NCI-H345 treated with DMSO at 0.1 percent for 48 hours (cell line): ENCODE results near the gene USP36.
A peak's percentile ranks its signal among the peaks of the same experiment; 100 is the strongest.
"Not testable (repeated sequence)": the region's sequence is repeated elsewhere in the genome, so short reads cannot be mapped to it uniquely, and the experiment has no call there.

Experiments
- DNase-seq: peaks from one replicate; lab custom pipeline; 2025; ENCODE audit not compliant: unreplicated experiment; lab: John Stamatoyannopoulos, UW

Gene USP36

DNA sequence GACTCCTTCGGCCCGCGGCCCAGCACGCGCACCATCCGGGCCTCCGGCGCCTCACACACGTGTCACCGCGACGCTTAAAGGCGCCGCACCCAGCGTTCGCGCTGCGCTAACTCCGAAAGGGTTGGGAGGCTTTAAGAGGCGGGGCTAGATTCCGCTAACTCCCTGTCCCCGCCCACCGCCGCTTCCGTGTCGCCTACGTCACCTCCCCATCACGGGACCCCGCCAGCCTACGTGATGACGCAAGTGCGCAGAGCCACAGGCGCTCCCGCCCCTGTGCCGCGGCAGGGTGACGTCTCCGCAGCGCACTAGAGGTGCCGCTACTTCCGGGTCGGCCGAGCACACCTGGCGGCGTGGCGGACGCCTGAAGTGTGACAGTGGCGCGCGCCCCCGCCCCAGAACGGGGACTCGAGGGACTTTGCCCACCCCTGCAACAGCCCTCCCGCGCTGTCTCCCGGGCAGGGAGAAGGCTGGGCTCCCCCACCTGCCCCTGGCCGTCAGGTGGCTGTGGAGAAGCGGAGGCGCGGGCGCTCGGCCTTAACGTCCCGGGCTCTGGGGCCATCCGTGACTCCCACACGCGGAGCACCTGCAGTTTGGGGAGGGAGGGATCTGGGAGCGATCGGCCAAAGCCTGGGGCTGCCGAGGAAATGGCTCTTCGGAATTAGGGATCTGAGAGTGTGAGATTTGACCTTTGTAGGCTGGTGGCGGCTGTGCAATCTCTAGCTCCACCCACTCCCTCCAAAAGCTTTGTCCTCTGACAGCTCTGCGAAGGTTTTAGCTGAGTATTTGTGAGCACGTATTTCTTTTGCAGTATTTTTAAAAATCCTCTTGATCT is at the start of gene USP36:
Gene USP36 (minus strand): TSS at position 35 of the 832 bp plus-strand sequence. CDS start 4,451 bp downstream, outside the sequence.
- peak; percentile 99 for DNase-seq

DNA sequence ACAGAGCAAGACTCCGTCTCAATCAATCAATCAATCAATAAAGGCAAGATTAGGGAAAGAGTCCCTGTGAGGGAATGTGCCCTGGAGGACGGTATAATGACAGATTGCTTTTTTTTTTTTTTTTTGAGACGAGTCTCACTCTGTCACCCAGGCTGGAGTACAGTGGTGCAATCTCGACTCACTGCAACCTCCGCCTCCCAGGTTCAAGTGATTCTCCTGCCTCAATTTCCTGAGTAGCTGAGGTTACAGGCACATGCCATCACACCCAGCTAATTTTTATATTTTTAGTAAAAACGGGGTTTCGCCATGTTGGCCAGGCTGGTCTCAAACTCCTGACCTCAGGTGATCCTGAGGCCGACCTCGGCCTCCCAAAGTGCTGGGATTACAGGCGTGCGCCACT is 49.5 kb upstream of the USP36 start:
- DNase-seq: not testable (repeated sequence)

- DNase-seq: no peak
These were observed 48.9 kb upstream of the USP36 start for GRCh38 chr17:78889531-78889930.

- DNase-seq: no peak
These were observed 48.4 kb upstream of the USP36 start for GRCh38 chr17:78888941-78889518.

DNA sequence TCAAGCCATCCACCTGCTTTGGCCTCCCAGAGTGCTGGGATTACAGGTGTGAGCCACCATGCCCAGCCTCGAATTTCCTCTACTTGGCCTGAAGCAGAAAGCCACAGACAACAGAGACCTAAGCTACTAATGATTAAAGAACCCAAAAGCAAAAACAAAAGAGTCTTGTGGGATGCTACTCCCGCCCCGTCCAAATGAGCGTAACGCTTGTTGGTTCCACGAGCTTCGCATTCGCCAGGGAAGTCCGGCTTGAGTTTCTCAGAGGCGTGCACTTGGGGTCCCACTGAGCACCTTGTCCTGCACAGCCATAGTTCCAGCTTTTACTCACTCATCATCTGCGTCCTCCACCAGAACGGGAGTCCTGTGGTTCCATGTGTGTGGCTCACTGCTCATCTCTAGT is 46.3 kb upstream of the USP36 start:
- no peak for DNase-seq

DNA sequence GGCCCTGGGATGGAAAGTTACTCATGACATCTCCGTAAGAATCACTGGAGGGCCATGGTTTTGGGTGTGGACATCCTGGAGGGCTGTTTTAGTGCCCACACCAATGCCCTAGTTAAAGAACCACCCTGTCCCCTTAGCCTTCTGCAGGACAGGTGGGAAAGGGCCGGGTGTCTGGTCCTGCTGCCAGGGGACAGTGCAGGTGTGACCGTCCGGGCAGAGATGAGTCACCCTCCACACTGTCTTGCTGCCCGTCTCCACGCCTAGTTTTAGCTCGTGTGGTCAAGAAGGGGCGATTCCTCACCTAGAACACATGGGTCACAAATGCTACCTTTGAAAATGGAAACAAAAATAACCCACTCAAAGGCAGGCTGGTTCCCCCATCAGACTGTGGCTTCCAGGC is 45.3 kb upstream of the USP36 start:
- no peak for DNase-seq

GRCh38 chr17:78884876-78885667 is 44.5 kb upstream of the USP36 start:
- DNase-seq: no peak

DNA sequence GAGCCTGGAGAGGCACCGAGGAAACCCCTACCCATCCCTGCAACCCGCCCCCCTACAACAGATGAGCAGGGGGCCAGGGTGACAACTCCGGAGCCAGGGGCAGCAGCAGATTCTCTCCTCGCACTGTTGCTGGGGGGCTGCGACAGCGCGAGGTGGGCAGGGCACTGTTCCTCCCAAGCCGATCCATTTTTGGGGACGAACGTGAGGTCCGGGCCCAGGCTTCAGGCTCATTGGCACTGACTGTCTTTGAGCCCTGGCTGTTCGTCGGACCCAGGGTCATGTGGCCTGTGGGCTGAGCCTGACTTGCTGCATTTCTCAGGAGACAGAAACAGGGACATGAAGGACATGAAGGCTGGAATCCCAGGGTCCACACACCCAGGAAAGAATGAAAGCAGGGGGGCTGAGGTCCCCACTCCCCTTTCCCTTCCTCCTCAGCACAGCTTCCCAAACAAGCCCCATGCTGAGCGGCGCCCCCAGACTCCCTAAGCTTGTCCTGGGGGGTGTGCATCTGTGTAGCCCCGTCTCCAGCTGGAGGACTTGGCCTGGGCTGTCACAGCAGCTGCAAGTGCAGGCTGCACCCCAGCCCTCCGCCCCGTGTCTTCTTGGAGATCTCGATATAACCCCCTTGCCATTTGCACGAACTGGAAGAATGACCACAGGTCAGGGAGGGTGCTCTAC is 43.7 kb upstream of the USP36 start:
- no peak for DNase-seq

DNA sequence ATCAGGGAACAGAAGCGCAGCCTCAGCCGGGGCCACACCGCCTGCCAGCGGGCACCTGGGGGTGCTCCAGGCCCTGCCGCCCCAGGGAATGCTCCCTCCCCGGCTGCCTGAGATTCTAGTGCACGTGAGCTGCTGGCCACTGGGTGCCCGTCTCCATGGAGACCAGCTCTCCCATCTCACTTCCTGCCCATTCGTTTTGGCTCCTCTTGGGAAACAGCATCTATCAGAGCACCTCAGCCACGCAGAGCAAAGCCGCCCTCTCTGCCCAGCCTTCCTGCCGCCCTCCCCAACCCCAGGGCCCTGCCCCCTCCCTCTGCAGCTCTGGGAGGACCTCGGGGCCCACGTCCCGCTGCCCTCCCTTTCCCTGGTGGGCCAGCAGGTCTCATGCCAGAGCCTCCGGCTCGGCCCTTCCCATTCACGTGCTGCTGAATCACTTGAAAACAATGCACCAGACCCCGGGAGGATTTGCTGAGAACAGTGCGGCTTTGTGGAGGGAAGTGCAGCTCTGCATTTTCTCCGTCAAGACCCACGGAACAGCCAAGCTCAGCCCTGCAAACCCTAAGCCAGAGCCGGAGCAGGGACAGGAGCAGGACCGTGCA is 43.0 kb upstream of the USP36 start:
- peak; percentile 78 for DNase-seq

DNA sequence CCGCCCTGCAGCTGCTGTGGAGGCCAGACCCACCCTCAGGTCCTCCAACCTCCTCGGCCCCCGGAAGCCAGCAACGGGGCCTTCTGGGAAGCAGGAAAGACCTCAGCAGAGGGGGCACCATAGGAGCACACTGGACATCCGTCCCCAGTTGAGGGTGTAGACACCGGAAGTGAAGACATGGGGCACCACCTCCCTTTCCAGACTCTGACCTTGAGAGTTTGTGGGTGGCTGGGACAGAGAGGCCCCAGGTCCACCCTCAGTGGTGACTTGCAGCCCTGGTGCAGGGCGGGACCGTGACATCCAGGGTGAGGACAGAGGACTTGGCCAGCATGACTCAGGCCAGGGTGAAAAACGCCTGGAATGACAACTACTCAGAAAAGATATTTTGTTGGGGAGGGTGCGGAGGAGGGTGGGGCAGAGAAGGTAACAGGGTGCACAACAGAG is 42.5 kb upstream of the USP36 start:
- no peak for DNase-seq

- no peak for DNase-seq
These were observed 42.0 kb upstream of the USP36 start for GRCh38 chr17:78882540-78883088.

GRCh38 chr17:78879635-78880186 is 39.1 kb upstream of the USP36 start:
- DNase-seq: no peak

DNA sequence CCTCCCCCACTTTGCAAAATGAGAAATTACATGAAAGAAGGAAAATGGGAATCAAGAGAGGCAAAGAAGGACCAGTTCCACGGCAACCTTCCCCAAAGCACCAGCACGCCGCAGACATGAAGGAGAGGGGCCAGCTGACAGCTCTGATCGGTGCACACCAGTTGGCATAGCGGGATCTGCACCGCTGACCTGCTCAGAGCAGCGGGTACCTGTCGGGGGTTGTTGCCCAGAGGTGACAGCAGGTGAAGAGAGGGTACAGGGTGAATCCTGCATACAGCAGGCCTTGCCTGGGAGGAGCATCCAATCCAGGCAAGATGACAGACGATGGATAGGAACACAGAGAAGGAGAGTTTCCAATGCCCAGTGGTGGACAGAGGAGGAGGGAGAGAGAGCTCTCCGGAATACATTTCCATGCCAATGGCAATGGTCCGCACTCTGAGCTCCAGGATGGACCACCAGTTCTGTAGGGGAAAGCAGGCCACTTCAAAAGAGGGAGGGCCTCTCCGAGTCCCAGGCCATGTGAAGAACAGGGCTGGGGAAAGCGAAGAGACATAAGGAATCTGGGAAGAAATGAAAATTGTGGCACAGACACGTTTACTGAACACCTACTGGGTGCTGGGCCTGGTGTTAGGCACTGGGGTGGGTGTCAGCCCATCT is 38.4 kb upstream of the USP36 start:
- no peak for DNase-seq

GRCh38 chr17:78878261-78878660 is 37.6 kb upstream of the USP36 start:
- no peak for DNase-seq

DNA sequence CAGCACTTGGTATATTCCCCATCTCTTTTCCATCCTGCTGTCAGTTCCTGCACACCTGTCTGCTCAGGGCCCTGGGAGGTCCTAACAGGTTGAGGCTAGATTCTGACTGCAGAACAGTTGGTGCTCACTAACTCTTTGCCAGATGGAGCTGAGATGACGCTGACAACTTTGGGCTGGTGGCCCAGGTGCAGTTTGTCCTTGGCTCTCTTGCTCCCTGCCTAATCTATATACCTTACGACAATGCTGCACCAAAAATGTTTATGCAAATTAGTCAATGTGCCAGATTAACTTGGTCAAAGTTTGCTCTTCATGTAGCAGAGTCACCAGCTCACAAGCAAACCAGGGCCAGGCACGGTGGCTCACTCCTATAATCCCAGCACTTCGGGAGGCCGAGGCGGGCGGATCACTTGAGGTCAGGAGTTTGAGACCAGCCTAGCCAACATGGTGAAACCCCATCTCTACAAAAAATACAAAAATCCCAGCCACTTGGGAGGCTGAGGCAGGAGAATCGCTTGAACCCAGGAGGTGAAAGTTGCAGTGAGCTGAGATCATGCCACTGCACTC is 36.4 kb upstream of the USP36 start:
- DNase-seq: not testable (repeated sequence)

DNA sequence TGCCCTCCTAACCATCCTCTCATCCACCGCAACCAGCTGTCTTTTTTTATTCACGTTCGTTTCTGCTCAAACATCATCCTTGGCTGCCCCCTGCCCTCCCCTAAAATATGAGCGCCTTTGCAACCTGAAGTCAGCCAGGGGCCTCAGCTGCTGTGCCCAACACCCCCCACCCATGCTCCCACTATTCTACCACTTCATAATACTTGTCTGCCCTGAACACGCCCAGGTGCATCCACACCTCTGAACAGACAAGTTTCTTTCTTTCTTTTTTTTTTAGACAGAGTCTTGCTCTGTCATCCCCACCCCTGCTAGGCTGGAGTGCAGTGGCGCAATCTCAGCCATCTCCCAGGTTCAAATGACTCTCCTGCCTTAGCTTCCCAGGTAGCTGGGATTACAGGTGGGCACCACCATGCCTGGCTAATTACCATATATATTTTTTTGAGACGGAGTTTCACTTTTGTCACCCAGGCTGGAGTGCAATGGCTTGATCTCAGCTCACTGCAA is 35.5 kb upstream of the USP36 start:
- no peak for DNase-seq

GRCh38 chr17:78875363-78876093 is 34.9 kb upstream of the USP36 start:
- DNase-seq: no peak

DNA sequence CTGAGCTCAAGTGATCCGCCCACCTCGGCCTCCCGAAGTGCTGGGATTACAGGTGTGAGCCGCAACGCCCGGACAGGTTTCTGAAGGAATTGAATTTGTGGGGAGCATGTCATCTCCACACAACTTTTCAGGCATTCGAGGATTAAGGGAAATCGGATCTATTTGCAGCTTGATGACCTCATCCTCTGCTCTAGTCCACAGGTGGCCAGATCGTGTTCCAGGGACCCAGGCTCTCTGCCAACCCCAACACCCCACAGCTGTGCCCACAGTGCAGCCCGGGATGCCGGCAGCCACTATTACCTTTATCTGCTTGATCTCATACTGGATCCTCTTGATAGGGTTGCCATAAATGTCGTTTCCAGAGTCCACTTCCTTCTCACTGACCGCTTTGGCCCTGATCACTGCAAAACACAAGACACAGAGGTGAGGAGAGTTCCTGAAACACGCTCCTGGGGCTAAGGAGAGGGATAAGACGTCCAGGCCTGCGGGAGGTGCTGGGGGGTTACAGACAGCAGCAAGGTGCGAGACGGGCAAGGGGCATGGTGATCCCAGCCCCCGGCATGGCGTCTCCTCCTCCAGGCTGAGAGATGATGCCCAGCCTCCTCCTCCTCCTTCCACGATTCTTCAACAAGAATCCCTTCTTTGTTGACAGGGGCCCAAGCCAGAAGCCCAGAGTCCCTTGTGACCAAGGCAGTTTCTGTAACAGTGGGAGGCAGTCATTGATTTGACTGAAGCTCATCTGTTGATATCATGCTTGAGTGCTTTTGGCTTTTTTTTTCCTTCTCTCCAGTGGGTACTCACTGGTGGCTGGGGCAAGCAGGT is 33.1 kb upstream of the USP36 start:
- DNase-seq: no peak
